Measurements from ENCODE around the gene LRWD1.
"Not testable (repeated sequence)": the region's sequence is repeated elsewhere in the genome, so short reads cannot be mapped to it uniquely, and the experiment has no call there.

DNA sequence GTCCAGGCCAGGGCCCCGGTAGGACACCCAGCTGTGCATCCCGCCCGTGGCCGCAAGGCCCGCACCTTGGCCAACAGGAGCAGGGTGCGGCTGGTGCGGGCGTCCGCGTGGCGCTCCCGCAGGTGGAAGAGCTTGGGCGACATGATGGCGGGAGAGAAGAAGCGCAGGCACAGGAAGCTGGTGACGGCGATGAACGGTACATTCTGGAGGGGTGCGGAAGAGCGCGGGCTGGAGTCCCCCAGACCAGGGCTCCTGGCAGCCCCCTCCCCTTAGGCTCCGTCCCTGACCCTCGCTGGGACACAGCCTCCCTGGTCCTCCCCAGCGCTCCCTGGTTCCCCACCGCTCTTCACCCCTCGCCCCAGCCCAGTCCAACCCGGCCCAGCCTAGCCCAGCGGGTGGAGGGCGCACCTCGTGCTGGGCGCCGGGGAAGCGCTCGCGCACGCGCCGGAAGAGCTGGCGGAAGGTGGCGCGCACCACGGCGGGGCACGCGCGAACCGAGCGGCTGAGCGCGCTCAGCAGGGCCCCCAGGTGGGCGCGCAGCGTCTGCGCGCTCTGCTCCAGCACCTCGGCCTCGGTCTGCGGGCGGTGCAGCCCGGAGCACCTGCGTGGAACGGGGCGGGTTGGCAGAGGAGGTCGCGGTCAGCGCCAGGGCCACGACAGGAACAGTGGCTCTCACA lies 29.8 kb downstream of the LRWD1 start:
- TF ChIP-seq POLR2AphosphoS5, POLR2A (IDR thresholded peaks at IDR 0.05): not testable (repeated sequence)
- TF ChIP-seq, protein P1, sequence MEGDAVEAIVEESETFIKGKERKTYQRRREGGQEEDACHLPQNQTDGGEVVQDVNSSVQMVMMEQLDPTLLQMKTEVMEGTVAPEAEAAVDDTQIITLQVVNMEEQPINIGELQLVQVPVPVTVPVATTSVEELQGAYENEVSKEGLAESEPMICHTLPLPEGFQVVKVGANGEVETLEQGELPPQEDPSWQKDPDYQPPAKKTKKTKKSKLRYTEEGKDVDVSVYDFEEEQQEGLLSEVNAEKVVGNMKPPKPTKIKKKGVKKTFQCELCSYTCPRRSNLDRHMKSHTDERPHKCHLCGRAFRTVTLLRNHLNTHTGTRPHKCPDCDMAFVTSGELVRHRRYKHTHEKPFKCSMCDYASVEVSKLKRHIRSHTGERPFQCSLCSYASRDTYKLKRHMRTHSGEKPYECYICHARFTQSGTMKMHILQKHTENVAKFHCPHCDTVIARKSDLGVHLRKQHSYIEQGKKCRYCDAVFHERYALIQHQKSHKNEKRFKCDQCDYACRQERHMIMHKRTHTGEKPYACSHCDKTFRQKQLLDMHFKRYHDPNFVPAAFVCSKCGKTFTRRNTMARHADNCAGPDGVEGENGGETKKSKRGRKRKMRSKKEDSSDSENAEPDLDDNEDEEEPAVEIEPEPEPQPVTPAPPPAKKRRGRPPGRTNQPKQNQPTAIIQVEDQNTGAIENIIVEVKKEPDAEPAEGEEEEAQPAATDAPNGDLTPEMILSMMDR (IDR thresholded peaks at IDR 0.05) = not testable (repeated sequence)

Measured in prostate gland (tissue), 2 donors.